Mesothelial cell of epicardium (in vitro differentiated cells): Measurements from ENCODE around the gene AP3B1. TPM values are rescaled to one million over a fixed set of nuclear protein-coding genes. Genes with fewer than 3 reads are reported as not detected.
"Not testable (repeated sequence)": the region's sequence is repeated elsewhere in the genome, so short reads cannot be mapped to it uniquely, and the experiment has no call there.

Source experiments
- DNase-seq, 2 experiments: peaks; one replicate each; pipeline ENCODE4 v3.0.0; 2021; ENCODE audit warnings: low spot score in 2 of 2; ENCODE audit not compliant: unreplicated experiment in 2 of 2
- H3K27ac Mint-ChIP-seq: 2 replicates; pipeline ENCODE4 v1.8.0; 2021; ENCODE audit warnings: mixed read lengths
- H3K27me3 Mint-ChIP-seq: 2 replicates; pipeline ENCODE4 v1.8.0; 2021; ENCODE audit warnings: low read depth, mixed read lengths
- H3K36me3 Mint-ChIP-seq: 2 replicates; pipeline ENCODE4 v1.8.0; 2021; ENCODE audit warnings: mixed read lengths
- H3K4me1 Mint-ChIP-seq: 2 replicates; pipeline ENCODE4 v1.8.0; 2021; ENCODE audit warnings: mixed read lengths
- H3K4me3 Mint-ChIP-seq: 2 replicates; pipeline ENCODE4 v1.8.0; 2021; ENCODE audit warnings: mild to moderate bottlenecking, moderate library complexity, mixed read lengths
- H3K9me3 Mint-ChIP-seq: 2 replicates; pipeline ENCODE4 v1.8.0; 2021; ENCODE audit warnings: mixed read lengths
- CTCF ChIP-seq: fragments of 200-600 bp; sonication (generic); IDR thresholded peaks from one replicate; pipeline ENCODE4 v1.5.0; 2021; ENCODE audit warnings: antibody characterized with exemption; ENCODE audit not compliant: unreplicated experiment
- total RNA-seq: library from RNA; stranded (reverse); gene quantifications from 3 replicates; pipeline ENCODE4 v1.2.1, GENCODE V29; 2021

The AP3B1 gene
- total RNA-seq, 1 donor from 2014 or later, result 50.6 TPM

GRCh38 chr5:78182838-78183237, 111.7 kb downstream of the AP3B1 start:
- Mint-ChIP-seq H3K4me3 (no peak overlapping the region), H3K27ac (no peak overlapping the region), H3K4me1 (no peaks in the 10 kb centered on the region), H3K36me3 (peaks cover 12% of the 10 kb centered on the region), H3K9me3 (peaks cover 2% of the 10 kb centered on the region), H3K27me3 (no peaks in the 10 kb centered on the region)
- DNase-seq, result no peak
- no peak for TF ChIP-seq CTCF

- no peak for TF ChIP-seq CTCF
- Mint-ChIP-seq H3K9me3 (peaks cover 10% of the 10 kb centered on the region), H3K36me3 (peaks cover 34% of the 10 kb centered on the region), H3K4me3 (no peak overlapping the region), H3K27me3 (no peaks in the 10 kb centered on the region), H3K4me1 (no peaks in the 10 kb centered on the region), H3K27ac (no peak overlapping the region)
- DNase-seq, result no peak
Observed at GRCh38 chr5:78178356-78178755, 116.1 kb downstream of the AP3B1 start.

GRCh38 chr5:78170335-78170734, 124.2 kb downstream of the AP3B1 start:
- H3K4me1 Mint-ChIP-seq, H3K27ac Mint-ChIP-seq, H3K27me3 Mint-ChIP-seq, H3K4me3 Mint-ChIP-seq, DNase-seq: not testable (repeated sequence)
- H3K36me3 Mint-ChIP-seq, result peaks cover 77% of the 10 kb centered on the region
- H3K9me3 Mint-ChIP-seq, result peaks cover 62% of the 10 kb centered on the region

GRCh38 chr5:78162253-78162862, 132.1 kb downstream of the AP3B1 start:
- Mint-ChIP-seq H3K27me3 (no peaks in the 10 kb centered on the region), H3K4me3 (no peak overlapping the region), H3K27ac (no peak overlapping the region), H3K9me3 (peaks cover 14% of the 10 kb centered on the region), H3K36me3 (peaks cover 16% of the 10 kb centered on the region), H3K4me1 (no peaks in the 10 kb centered on the region)
- TF ChIP-seq CTCF, result peak; percentile 36
- DNase-seq, result no peak

- no peaks in the 10 kb centered on the region for H3K27me3 Mint-ChIP-seq
- no peak overlapping the region for H3K27ac Mint-ChIP-seq
- H3K9me3 Mint-ChIP-seq, result peaks cover 44% of the 10 kb centered on the region
- H3K36me3 Mint-ChIP-seq, result peaks cover 52% of the 10 kb centered on the region
- no peak for TF ChIP-seq CTCF
- DNase-seq, result no peak
- H3K4me3 Mint-ChIP-seq, result no peak overlapping the region
- no peaks in the 10 kb centered on the region for H3K4me1 Mint-ChIP-seq
Observed at GRCh38 chr5:78157001-78157400, 137.5 kb downstream of the AP3B1 start.

- H3K4me3 Mint-ChIP-seq, result no peak overlapping the region
- H3K36me3 Mint-ChIP-seq, result peaks cover 52% of the 10 kb centered on the region
- no peaks in the 10 kb centered on the region for H3K27me3 Mint-ChIP-seq
- no peaks in the 10 kb centered on the region for H3K4me1 Mint-ChIP-seq
- peaks cover 39% of the 10 kb centered on the region for H3K9me3 Mint-ChIP-seq
- H3K27ac Mint-ChIP-seq, result no peak overlapping the region
- TF ChIP-seq CTCF, result no peak
- no peak for DNase-seq
Observed at GRCh38 chr5:78151594-78152271, 142.8 kb downstream of the AP3B1 start.
